Measurements from ENCODE around the gene EXOC3L4.

EXOC3L4 gene

GRCh38 chr14:103101963-103102688, 7.6 kb downstream of the EXOC3L4 start:
- DNase-seq (ENCODE audit: insufficient read length, low spot score) (no peak), FAIRE-seq (peak; percentile 65)
- TF ChIP-seq POLR2AphosphoS5 (IDR thresholded peaks at IDR 0.05; ENCODE audit: low read depth, low read length) (no peak), TAF1 (IDR thresholded peaks at IDR 0.05; ENCODE audit: low read depth, low read length) (no peak), PAX5 (IDR thresholded peaks at IDR 0.05; ENCODE audit: insufficient read depth, low read length, severe bottlenecking) (no peak), POLR2A (IDR thresholded peaks at IDR 0.05; ENCODE audit: low read depth, low read length) (no peak), SPI1 (IDR thresholded peaks at IDR 0.05; ENCODE audit: low read depth, low read length) (no peak), POU2F2 (IDR thresholded peaks at IDR 0.05; ENCODE audit: low read depth, low read length) (no peak)

DNA sequence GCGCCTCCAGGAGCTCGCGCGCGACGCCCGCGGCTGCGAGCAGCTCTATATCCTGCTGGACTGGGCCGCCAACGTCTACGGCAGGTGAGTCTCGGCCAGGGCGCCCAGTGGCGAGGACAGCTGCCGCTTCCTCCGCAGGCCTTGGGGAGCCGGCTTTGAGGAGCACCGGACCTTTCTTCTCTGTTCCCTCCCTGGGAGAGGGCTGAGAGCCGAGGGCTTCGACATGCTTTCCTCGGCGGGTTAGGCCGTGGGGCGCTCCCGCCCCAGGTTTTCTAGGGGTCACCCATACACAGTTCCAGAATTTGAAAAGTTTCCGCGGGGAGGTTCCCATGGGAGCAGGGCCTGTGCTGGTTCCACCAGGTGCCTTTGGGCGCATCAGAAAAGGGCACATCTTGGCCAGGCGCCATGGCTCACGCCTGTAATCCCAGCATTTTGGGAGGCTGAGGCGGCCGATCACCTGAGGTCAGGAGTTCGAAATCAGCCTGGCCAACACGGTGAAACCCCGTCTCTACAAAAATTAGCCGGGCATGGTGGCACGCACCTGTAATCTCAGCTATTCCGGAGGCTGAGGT, 8.2 kb downstream of the EXOC3L4 start:
- no peak for DNase-seq (ENCODE audit: insufficient read length, low spot score)
- FAIRE-seq: no peak
- TF ChIP-seq POLR2A (IDR thresholded peaks at IDR 0.05; ENCODE audit: low read depth, low read length) (no peak), SPI1 (IDR thresholded peaks at IDR 0.05; ENCODE audit: low read depth, low read length) (no peak), TAF1 (IDR thresholded peaks at IDR 0.05; ENCODE audit: low read depth, low read length) (no peak), PAX5 (IDR thresholded peaks at IDR 0.05; ENCODE audit: insufficient read depth, low read length, severe bottlenecking) (no peak), POLR2AphosphoS5 (IDR thresholded peaks at IDR 0.05; ENCODE audit: low read depth, low read length) (no peak), POU2F2 (IDR thresholded peaks at IDR 0.05; ENCODE audit: low read depth, low read length) (no peak)

- no peak for DNase-seq (ENCODE audit: insufficient read length, low spot score)
- TF ChIP-seq POLR2AphosphoS5 (IDR thresholded peaks at IDR 0.05; ENCODE audit: low read depth, low read length): no peak
- no peak for TF ChIP-seq TAF1 (IDR thresholded peaks at IDR 0.05; ENCODE audit: low read depth, low read length)
- TF ChIP-seq PAX5 (IDR thresholded peaks at IDR 0.05; ENCODE audit: insufficient read depth, low read length, severe bottlenecking): no peak
- no peak for TF ChIP-seq POLR2A (IDR thresholded peaks at IDR 0.05; ENCODE audit: low read depth, low read length)
- no peak for TF ChIP-seq SPI1 (IDR thresholded peaks at IDR 0.05; ENCODE audit: low read depth, low read length)
- no peak for TF ChIP-seq POU2F2 (IDR thresholded peaks at IDR 0.05; ENCODE audit: low read depth, low read length)
- peak; percentile 9 for FAIRE-seq
Measured at GRCh38 chr14:103103461-103104388, 9.2 kb downstream of the EXOC3L4 start.

DNA sequence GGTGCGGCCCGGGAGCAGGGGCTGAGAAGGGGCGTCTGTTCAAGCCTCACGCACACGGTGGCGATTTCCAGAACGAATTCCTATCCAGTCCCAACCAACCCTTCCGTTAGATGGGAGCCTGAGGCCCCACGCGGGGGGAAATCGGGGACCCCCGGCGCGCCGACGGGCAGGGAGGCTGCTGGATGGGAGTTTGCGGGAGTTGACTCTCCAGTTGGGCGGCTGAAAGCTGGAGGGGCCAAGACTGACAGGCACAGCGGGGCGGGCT, 9.8 kb downstream of the EXOC3L4 start:
- DNase-seq (ENCODE audit: insufficient read length, low spot score) (no peak), FAIRE-seq (no peak)
- TF ChIP-seq SPI1 (IDR thresholded peaks at IDR 0.05; ENCODE audit: low read depth, low read length) (no peak), TAF1 (IDR thresholded peaks at IDR 0.05; ENCODE audit: low read depth, low read length) (no peak), POLR2AphosphoS5 (IDR thresholded peaks at IDR 0.05; ENCODE audit: low read depth, low read length) (no peak), POLR2A (IDR thresholded peaks at IDR 0.05; ENCODE audit: low read depth, low read length) (no peak), POU2F2 (IDR thresholded peaks at IDR 0.05; ENCODE audit: low read depth, low read length) (no peak), PAX5 (IDR thresholded peaks at IDR 0.05; ENCODE audit: insufficient read depth, low read length, severe bottlenecking) (no peak)

GRCh38 chr14:103104654-103105452, 10.3 kb downstream of the EXOC3L4 start:
- no peak for TF ChIP-seq POU2F2 (IDR thresholded peaks at IDR 0.05; ENCODE audit: low read depth, low read length)
- no peak for TF ChIP-seq TAF1 (IDR thresholded peaks at IDR 0.05; ENCODE audit: low read depth, low read length)
- no peak for TF ChIP-seq SPI1 (IDR thresholded peaks at IDR 0.05; ENCODE audit: low read depth, low read length)
- no peak for TF ChIP-seq PAX5 (IDR thresholded peaks at IDR 0.05; ENCODE audit: insufficient read depth, low read length, severe bottlenecking)
- TF ChIP-seq POLR2A (IDR thresholded peaks at IDR 0.05; ENCODE audit: low read depth, low read length): no peak
- no peak for TF ChIP-seq POLR2AphosphoS5 (IDR thresholded peaks at IDR 0.05; ENCODE audit: low read depth, low read length)
- peak; percentile 93 for FAIRE-seq
- peak; percentile 88 for DNase-seq (ENCODE audit: insufficient read length, low spot score)

DNA sequence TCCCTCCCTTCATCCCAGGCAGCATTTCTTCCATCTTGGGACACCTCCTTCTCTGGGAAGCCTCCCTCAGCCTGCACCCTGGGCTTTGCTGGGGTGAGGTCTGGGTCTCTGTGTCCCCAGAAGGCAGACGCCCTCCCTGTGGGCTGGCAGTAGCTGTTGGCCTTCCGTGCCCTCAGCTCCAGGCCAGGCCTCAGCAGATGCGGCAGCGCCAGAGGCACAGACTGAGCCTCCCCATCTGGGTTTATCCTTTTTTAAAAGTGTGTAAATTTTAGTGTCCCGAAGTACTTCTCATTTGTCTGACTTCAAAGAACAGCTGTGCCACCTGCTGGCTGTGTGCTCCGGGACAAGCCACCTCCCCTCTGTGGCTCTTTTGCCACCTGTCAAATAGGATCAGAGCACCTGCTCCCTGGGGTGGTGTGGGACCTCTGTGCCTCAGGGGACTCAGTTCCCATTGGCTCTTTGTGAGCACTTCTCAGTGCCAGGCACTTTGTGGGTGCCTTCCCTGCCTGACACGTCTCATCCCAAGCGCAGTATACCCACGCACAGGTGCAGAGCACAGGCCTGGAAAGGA, 11.1 kb downstream of the EXOC3L4 start:
- no peak for TF ChIP-seq POU2F2 (IDR thresholded peaks at IDR 0.05; ENCODE audit: low read depth, low read length)
- no peak for TF ChIP-seq PAX5 (IDR thresholded peaks at IDR 0.05; ENCODE audit: insufficient read depth, low read length, severe bottlenecking)
- no peak for TF ChIP-seq POLR2AphosphoS5 (IDR thresholded peaks at IDR 0.05; ENCODE audit: low read depth, low read length)
- TF ChIP-seq POLR2A (IDR thresholded peaks at IDR 0.05; ENCODE audit: low read depth, low read length): no peak
- TF ChIP-seq SPI1 (IDR thresholded peaks at IDR 0.05; ENCODE audit: low read depth, low read length): no peak
- TF ChIP-seq TAF1 (IDR thresholded peaks at IDR 0.05; ENCODE audit: low read depth, low read length): no peak
- DNase-seq (ENCODE audit: insufficient read length, low spot score) (no peak), FAIRE-seq (no peak)

- no peak for TF ChIP-seq POU2F2 (IDR thresholded peaks at IDR 0.05; ENCODE audit: low read depth, low read length)
Measured at GRCh38 chr14:103107455-103107854, 12.9 kb downstream of the EXOC3L4 start.

GRCh38 chr14:103107941-103108748, 13.6 kb downstream of the EXOC3L4 start:
- DNase-seq (ENCODE audit: insufficient read length, low spot score) (no peak), FAIRE-seq (no peak)
- no peak for TF ChIP-seq PAX5 (IDR thresholded peaks at IDR 0.05; ENCODE audit: insufficient read depth, low read length, severe bottlenecking)
- TF ChIP-seq POLR2AphosphoS5 (IDR thresholded peaks at IDR 0.05; ENCODE audit: low read depth, low read length): no peak
- no peak for TF ChIP-seq SPI1 (IDR thresholded peaks at IDR 0.05; ENCODE audit: low read depth, low read length)
- no peak for TF ChIP-seq TAF1 (IDR thresholded peaks at IDR 0.05; ENCODE audit: low read depth, low read length)
- TF ChIP-seq POU2F2 (IDR thresholded peaks at IDR 0.05; ENCODE audit: low read depth, low read length): no peak
- no peak for TF ChIP-seq POLR2A (IDR thresholded peaks at IDR 0.05; ENCODE audit: low read depth, low read length)

More at GRCh38 chr14:103107455-103107854, 12.9 kb downstream of the EXOC3L4 start:
- DNase-seq (ENCODE audit: insufficient read length, low spot score) (no peak), FAIRE-seq (no peak)
